K562 treated with DMSO at 1 percent for 4 hours (cell line): ENCODE results near the gene YY1AP1. TPM values are rescaled to one million over a fixed set of nuclear protein-coding genes. Genes with fewer than 3 reads are reported as not detected.

Experiments
- total RNA-seq: library from RNA; unstranded; fragments of 300-600 nt; gene quantifications from 2 replicates; pipeline ENCODE4 v1.2.3, GENCODE V29; 2022; ENCODE audit not compliant: insufficient read depth

The YY1AP1 gene, protein sequence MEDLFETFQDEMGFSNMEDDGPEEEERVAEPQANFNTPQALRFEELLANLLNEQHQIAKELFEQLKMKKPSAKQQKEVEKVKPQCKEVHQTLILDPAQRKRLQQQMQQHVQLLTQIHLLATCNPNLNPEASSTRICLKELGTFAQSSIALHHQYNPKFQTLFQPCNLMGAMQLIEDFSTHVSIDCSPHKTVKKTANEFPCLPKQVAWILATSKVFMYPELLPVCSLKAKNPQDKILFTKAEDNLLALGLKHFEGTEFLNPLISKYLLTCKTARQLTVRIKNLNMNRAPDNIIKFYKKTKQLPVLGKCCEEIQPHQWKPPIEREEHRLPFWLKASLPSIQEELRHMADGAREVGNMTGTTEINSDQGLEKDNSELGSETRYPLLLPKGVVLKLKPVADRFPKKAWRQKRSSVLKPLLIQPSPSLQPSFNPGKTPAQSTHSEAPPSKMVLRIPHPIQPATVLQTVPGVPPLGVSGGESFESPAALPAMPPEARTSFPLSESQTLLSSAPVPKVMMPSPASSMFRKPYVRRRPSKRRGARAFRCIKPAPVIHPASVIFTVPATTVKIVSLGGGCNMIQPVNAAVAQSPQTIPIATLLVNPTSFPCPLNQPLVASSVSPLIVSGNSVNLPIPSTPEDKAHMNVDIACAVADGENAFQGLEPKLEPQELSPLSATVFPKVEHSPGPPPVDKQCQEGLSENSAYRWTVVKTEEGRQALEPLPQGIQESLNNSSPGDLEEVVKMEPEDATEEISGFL
- total RNA-seq = 46.6 and 54.0 TPM in 2 replicates

DNA sequence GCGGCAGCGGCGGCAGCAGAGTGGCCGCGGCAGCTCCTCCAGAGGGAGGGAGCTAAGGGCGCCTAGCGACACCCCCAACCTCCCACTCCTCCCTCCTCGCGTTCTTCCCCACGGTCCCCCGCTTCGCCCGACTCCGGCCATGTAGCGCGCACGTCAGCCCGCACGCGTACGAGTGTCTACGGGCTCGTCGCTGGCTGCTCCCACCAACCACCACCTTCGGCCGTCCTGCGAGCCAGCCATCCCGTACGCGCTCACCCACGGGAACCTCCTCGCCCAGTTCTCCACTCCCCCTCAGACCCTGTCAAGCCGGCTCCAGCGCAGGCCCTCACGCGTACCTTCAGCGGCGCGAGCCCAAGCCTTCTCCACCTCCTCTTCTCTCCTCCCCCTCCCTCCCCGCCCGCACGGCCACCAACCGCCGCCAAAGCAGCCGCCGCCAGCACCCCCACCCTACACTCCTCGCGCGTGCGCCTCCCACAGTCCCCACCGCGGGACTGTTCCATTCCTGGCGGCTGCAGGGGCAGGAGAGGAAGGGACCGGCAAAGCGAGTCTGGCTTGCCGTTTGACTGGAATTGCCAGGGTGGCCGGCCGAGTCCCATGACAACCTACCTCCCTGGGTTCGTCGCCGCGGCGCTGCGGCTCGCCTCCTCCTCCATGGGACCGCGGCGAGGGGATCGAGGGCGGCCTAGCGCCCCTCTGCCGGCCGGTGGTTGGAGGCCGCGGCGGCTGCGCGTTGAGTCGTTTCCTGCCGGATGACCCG lies at the start of gene YY1AP1:
TSS of gene YY1AP1 (minus strand) at position 451 of the 757 bp plus-strand sequence. CDS start 8,338 bp downstream, outside the sequence.

DNA sequence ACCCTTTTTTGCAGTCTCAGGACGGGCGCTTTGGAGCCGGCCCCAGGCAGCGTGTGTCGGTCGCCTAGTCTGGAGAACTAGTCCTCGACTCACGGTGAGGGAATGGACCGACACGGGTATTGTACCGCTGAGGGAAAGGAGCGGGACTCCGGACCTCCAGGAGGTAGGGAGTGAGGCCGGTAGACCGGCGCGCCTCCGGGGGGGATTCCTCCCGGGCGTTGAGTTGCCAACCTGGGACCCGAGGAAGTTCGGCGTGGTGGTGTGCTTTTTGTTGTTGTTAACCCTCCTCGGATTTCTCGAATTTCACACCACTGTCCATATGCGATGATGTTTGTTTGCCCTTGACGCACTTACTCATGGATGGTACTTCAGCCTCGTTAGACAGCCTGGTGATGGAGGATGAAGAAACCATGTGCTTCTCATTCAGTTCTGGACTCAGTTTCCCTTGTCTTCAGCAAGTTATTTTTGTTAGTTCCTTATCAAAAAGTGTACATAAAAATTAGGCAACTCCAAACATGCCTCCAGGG lies 570 bp upstream of the YY1AP1 start, which contains the start of gene DAP3:
TSS of gene DAP3 (plus strand) at position 11 of the 527 bp plus-strand sequence. CDS start 20,689 bp downstream, outside the sequence.

DNA sequence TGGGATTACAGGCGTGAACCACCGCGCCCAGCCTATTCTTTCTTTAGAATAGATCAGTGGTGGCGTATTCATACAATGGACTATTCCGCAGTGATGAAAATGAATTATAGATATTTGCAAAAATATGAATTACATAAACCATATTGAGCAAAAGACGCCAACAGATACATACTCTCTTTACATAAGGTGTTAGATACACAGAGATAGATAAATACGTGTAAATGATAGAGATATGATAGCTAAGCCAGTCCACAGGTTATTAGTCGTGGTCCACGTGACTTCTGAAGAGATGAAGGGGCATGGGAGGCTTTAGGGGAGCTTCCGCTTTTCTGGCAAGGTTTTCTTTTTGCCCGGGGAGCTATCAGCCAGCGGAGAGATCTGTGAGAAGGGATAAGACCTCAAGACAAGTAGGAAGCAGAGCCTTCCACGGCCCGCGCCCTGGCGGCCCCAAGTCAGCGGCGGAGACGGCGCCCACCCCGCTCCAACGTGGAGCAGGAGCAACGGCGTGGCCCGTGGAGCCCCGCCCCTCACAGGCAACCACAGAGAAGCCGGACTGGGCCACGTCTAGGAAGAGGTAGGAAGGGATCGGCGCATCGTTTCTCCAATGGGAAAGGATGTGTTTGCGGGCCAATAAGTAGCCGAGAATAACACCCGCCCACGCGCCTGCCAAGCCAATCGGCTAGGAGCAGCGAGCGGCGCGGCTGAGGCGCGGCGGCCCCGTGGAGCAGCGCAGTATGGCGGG lies 78.9 kb downstream of the YY1AP1 start, which contains the start of gene MSTO1:
TSS of gene MSTO1 (plus strand) at position 704 of the 742 bp plus-strand sequence. CDS start at position 735, 31 bp downstream.

Other genes starting within 250 kb of the YY1AP1 start
- 6.7 and 11.1 TPM in 2 replicates for gene ASH1L, start 126.0 kb downstream of the YY1AP1 start, total RNA-seq
- gene MSTO1, start 78.6 kb downstream of the YY1AP1 start, total RNA-seq = 16.0 and 16.7 TPM in 2 replicates
- 120 and 127 TPM in 2 replicates for gene DAP3, start 317 bp upstream of the YY1AP1 start, total RNA-seq
- 15.2 and 17.5 TPM in 2 replicates for gene GON4L, start 168.4 kb upstream of the YY1AP1 start, total RNA-seq
- gene SYT11, start 170.8 kb upstream of the YY1AP1 start, total RNA-seq = 0.52 and 0.73 TPM in 2 replicates
- 29.7 and 34.8 TPM in 2 replicates for gene RIT1, start 222.6 kb upstream of the YY1AP1 start, total RNA-seq
- 60.3 and 85.8 TPM in 2 replicates for gene KHDC4, start 245.6 kb upstream of the YY1AP1 start, total RNA-seq